Thymus (tissue), 11 donors: ENCODE results near the gene GOLGA6L7. TPM values are rescaled to one million over a fixed set of nuclear protein-coding genes. Genes with fewer than 3 reads are reported as not detected.
"Not testable (repeated sequence)": the region's sequence is repeated elsewhere in the genome, so short reads cannot be mapped to it uniquely, and the experiment has no call there.

Experiments used
- DNase-seq, 9 donors: peaks; one replicate each; pipeline ENCODE4 v3.0.0-alpha.2; 2013; ENCODE audit warnings: low spot score in 9 of 9, low read depth in 6 of 9, missing footprints in 1 of 9
- H3K27ac ChIP-seq, 2 donors: one replicate each; pipeline ENCODE4 v1.5.1; 2013; ENCODE audit warnings: control low read depth in 1 of 2, low read depth in 1 of 2, low read length in 1 of 2, mild to moderate bottlenecking in 1 of 2, moderate library complexity in 1 of 2
- H3K27me3 ChIP-seq, 2 donors: one replicate each; pipeline ENCODE4 v1.5.1; 2013; ENCODE audit warnings: low read length in 1 of 2; ENCODE audit not compliant: control insufficient read depth in 2 of 2, insufficient read depth in 1 of 2
- H3K36me3 ChIP-seq, 2 donors: one replicate each; pipeline ENCODE4 v1.5.1; 2013; ENCODE audit warnings: low read length in 1 of 2, mild to moderate bottlenecking in 1 of 2, moderate library complexity in 1 of 2; ENCODE audit not compliant: control insufficient read depth in 2 of 2, insufficient read depth in 2 of 2
- H3K4me1 ChIP-seq, 2 donors: one replicate each; pipeline ENCODE4 v1.5.1; 2013; ENCODE audit warnings: low read length in 2 of 2; ENCODE audit not compliant: control insufficient read depth in 2 of 2, insufficient read depth in 2 of 2
- H3K4me3 ChIP-seq, 2 donors: one replicate each; pipeline ENCODE4 v1.5.1; 2013; ENCODE audit warnings: low read length in 2 of 2, control low read depth in 1 of 2, mild to moderate bottlenecking in 1 of 2
- H3K9me3 ChIP-seq, 2 donors: one replicate each; pipeline ENCODE4 v1.5.1; 2013; ENCODE audit warnings: low read length in 1 of 2, mild to moderate bottlenecking in 1 of 2; ENCODE audit not compliant: control insufficient read depth in 2 of 2, insufficient read depth in 1 of 2
- WGBS: extraction: QIAGEN DNeasy Blood & Tissue Kit; methylation state at CpG from one replicate; pipeline ENCODE4 v1.1.7; 2013; 5-methylcytosine and 5-hydroxymethylcytosine counted together
- polyA plus RNA-seq: library from polyadenylated mRNA; stranded (reverse); fragments of 200-250 nt; gene quantifications from one replicate; pipeline ENCODE4 v1.2.3, GENCODE V29; 2013
- total RNA-seq: library from RNA; stranded (reverse); fragments of 120-200 nt; gene quantifications from one replicate; pipeline ENCODE4 v1.2.4, GENCODE V29; 2013
- donor health status: healthy.

GOLGA6L7 gene
- total and polyA plus RNA-seq, 2 donors, result 0.05 TPM; not detected in 1

GRCh38 chr15:28834957-28835585 lies 13.4 kb downstream of the GOLGA6L7 start:
- H3K4me3 ChIP-seq, result not testable (repeated sequence)

GRCh38 chr15:28831897-28832587 lies 16.4 kb downstream of the GOLGA6L7 start:
- not testable (repeated sequence) for H3K27me3 ChIP-seq, H3K36me3 ChIP-seq, H3K4me1 ChIP-seq, H3K9me3 ChIP-seq
- DNase-seq, result peak in 8 of 9 donors; percentile 44 to 81 (median 62)
- 2% methylated on average over 56 of the region's 56 CpGs for WGBS
- H3K27ac ChIP-seq, result peak overlapping the region in 1 of 2 donors; percentile 60
- H3K4me3 ChIP-seq, result peak overlapping the region; percentile 30 to 56

More at GRCh38 chr15:28834957-28835585, 13.4 kb downstream of the GOLGA6L7 start:
- not testable (repeated sequence) for DNase-seq, H3K9me3 ChIP-seq, H3K36me3 ChIP-seq, H3K27me3 ChIP-seq, H3K4me1 ChIP-seq, H3K27ac ChIP-seq
- 97% methylated on average over 10 of the region's 10 CpGs for WGBS

- H3K27me3 ChIP-seq, H3K27ac ChIP-seq, H3K4me1 ChIP-seq, H3K36me3 ChIP-seq, H3K4me3 ChIP-seq, H3K9me3 ChIP-seq, DNase-seq: not testable (repeated sequence)
- WGBS, result 91% methylated on average over 2 of the region's 2 CpGs
Observed at GRCh38 chr15:28821420-28821819, 27.0 kb downstream of the GOLGA6L7 start.

DNA sequence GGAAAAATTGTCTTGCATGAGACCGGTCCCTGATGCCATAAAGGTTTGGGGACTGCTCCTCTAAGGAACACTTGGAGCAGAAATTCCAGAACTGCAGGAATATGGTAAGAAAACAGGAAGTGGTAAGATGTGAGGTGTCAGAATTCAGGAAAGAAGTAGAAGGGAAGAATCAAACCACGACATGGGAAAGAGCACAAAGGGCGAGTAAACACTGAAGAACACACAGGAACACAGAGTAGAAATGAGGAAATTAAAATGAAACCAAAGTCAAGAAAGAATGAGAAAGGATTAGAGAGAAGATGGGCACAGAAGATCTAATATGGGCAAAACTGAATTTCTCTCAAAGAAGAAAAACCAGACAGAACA lies 28.5 kb downstream of the GOLGA6L7 start:
- H3K27ac ChIP-seq, DNase-seq, H3K27me3 ChIP-seq, H3K9me3 ChIP-seq, H3K4me1 ChIP-seq, H3K4me3 ChIP-seq, H3K36me3 ChIP-seq: not testable (repeated sequence)
- no CpG with 5 or more reads among the region's 3 CpGs for WGBS

DNA sequence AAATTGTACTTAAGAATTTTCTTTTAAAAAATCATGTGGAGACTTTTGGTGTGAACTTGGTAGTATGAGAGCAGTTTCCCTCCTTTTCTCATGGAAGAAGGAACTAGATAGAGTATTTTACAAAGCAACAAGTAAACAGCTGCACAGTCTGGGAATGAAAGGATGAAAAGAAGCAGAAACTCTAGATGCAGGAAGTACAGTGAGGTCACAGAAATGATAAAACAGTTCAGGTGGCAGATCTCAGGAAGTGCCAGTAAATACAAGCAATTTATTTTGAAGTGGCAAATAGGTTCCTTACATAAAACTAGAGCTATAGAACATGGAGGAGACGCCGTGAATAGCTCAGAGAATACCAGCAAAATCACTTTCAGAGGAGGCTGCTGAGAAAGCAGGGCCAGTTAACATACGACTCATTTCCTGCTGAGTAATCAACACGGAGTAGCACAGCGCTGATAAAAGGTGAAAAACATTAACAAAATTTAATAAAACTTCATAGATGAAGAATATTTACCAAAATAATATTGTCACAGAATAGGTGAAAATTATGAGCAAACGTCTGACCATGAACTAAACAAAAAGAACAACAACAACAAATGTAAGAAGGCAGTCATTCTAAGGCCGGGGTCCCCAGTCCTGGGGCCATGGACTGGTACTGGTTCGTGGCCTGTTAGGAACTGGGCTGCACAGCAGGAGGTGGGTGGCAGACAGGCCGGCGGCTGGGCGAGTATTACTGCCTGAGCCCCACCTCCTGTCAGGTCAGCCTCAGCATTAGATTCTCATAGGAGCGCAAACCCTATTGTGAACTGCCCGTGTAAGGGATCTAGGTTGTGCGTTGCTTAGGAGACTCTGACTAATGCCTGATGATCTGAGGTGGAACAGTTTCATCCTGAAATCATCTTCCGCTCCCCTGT lies 29.2 kb downstream of the GOLGA6L7 start:
- not testable (repeated sequence) for H3K4me1 ChIP-seq, H3K4me3 ChIP-seq, H3K36me3 ChIP-seq, H3K27me3 ChIP-seq, H3K9me3 ChIP-seq
- DNase-seq, result peak in 3 of 9 donors; percentile 1 to 33 (median 3)
- WGBS, result 59% methylated on average over 10 of the region's 15 CpGs
- peak overlapping the region in 1 of 2 donors; percentile 47 for H3K27ac ChIP-seq

DNA sequence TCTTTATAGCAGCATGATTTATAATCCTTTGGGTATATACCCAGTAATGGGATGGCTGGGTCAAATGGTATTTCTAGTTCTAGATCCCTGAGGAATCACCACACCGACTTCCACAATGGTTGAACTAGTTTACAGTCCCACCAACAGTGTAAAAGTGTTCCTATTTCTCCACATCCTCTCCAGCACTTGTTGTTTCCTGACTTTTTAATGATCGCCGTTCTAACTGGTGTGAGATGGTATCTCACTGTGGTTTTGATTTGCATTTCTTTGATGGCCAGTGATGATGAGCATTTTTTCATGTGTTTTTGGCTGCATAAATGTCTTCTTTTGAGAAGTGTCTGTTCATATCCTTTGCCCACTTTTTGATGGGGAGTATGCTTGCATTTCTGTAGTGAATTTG lies 30.3 kb downstream of the GOLGA6L7 start:
- not testable (repeated sequence) for H3K27me3 ChIP-seq, H3K36me3 ChIP-seq, H3K4me1 ChIP-seq, DNase-seq, H3K9me3 ChIP-seq, H3K27ac ChIP-seq, H3K4me3 ChIP-seq
- WGBS, result 44% methylated on average over 2 of the region's 3 CpGs

GRCh38 chr15:28814059-28814458 lies 34.4 kb downstream of the GOLGA6L7 start:
- DNase-seq, H3K36me3 ChIP-seq, H3K4me3 ChIP-seq, H3K27ac ChIP-seq, H3K4me1 ChIP-seq, H3K9me3 ChIP-seq, H3K27me3 ChIP-seq: not testable (repeated sequence)

DNA sequence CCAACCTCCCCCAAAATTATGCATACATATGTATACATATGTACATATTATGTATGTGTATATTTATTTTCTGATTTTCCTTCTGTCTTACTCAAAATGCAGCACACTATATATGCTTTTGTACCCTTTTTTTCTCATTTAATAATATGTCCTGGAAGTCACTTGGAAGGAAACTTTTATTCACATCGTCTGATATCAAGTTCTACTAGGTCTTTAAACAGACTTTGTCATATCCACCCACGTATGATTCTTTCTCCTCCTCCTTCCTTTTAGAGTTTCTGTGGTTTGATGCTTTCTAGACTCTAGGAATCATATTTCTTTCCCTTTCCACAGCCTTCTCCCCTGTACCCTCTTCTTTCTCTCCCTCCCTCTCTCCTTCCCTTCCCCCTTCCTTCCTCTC lies 35.1 kb downstream of the GOLGA6L7 start:
- not testable (repeated sequence) for DNase-seq, H3K27ac ChIP-seq, H3K4me1 ChIP-seq, H3K36me3 ChIP-seq, H3K27me3 ChIP-seq, H3K4me3 ChIP-seq, H3K9me3 ChIP-seq
- 8% methylated on average over 1 of the region's 2 CpGs for WGBS
